Upper lobe of right lung (tissue), 1 donor: ENCODE measurements around the gene SNX20. TPM values are rescaled to one million over a fixed set of nuclear protein-coding genes. Genes with fewer than 3 reads are reported as not detected.

ENCODE experiments used
- ATAC-seq: fragments of 200-7000 bp; cut with Tn5 transposase; one replicate; pipeline ENCODE4 v1.9.1; 2020; ENCODE audit warnings: mild to moderate bottlenecking, moderate library complexity
- DNase-seq: peaks from one replicate; pipeline ENCODE4 v3.0.0-alpha.2; 2020
- H3K27ac ChIP-seq: fragments of 200-600 bp; one replicate; pipeline ENCODE4 v1.8.0; 2022
- H3K27me3 ChIP-seq: fragments of 200-600 bp; one replicate; pipeline ENCODE4 v1.8.0; 2022; ENCODE audit warnings: mild to moderate bottlenecking
- H3K36me3 ChIP-seq: fragments of 200-600 bp; one replicate; pipeline ENCODE4 v1.8.0; 2022
- H3K4me1 ChIP-seq: fragments of 200-600 bp; one replicate; pipeline ENCODE4 v1.8.0; 2022
- H3K4me3 ChIP-seq: fragments of 200-600 bp; one replicate; pipeline ENCODE4 v1.8.0; 2022; ENCODE audit warnings: mild to moderate bottlenecking
- H3K9me3 ChIP-seq: fragments of 200-600 bp; one replicate; pipeline ENCODE4 v1.8.0; 2022
- intact Hi-C: fragments of 100-400 bp; cut with DNase I; formaldehyde crosslinking; loops from one replicate; pipeline ENCODE4 v1.11.0; 2022
- total RNA-seq: library from RNA; stranded (reverse); fragmentation: NEBNext Ultra II Directional; extraction: Animal tissue kit (Norgen Biotek cat#: 25700); gene quantifications from one replicate; pipeline ENCODE4 v1.2.1, GENCODE V29; 2021
- TF ChIP-seq, protein P1 (sequence below): fragments of 200-600 bp; IDR thresholded peaks from one replicate; pipeline ENCODE4 v1.8.0; 2022; ENCODE audit warnings: antibody characterized with exemption
- donor health status: DM: no; HTN: yes; CAD: no; lungs with severe emphysema.

Gene SNX20
- total RNA-seq, 1 donor from 2014 or later: 9.2 TPM

DNA sequence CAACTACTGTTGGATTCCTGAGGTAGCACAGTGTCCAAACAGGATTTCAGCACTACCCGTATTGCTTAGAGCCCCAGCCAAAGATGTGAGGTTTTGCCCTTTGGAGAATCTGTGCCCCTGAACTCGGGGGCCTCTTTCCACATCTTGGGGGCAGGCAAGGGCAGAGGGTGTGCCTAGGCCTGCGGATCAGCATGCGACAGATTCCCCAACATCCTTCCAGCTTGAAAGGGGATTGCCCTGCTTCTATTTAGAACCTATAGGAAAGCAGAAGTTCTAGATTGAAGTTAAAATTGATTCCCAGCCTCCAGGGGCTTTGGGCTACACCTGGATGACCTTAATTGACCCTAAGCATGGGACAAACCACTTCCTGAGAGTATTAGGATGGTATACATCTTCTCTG is 31.8 kb upstream of the SNX20 start:
- TF ChIP-seq, protein P1, sequence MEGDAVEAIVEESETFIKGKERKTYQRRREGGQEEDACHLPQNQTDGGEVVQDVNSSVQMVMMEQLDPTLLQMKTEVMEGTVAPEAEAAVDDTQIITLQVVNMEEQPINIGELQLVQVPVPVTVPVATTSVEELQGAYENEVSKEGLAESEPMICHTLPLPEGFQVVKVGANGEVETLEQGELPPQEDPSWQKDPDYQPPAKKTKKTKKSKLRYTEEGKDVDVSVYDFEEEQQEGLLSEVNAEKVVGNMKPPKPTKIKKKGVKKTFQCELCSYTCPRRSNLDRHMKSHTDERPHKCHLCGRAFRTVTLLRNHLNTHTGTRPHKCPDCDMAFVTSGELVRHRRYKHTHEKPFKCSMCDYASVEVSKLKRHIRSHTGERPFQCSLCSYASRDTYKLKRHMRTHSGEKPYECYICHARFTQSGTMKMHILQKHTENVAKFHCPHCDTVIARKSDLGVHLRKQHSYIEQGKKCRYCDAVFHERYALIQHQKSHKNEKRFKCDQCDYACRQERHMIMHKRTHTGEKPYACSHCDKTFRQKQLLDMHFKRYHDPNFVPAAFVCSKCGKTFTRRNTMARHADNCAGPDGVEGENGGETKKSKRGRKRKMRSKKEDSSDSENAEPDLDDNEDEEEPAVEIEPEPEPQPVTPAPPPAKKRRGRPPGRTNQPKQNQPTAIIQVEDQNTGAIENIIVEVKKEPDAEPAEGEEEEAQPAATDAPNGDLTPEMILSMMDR: no peak
- peaks cover 27% of the 10 kb centered on the region for H3K4me1 ChIP-seq
- H3K9me3 ChIP-seq: no peaks in the 10 kb centered on the region
- no peak for ATAC-seq
- H3K36me3 ChIP-seq: no peaks in the 10 kb centered on the region
- no peak overlapping the region for H3K27ac ChIP-seq
- no peak overlapping the region for H3K4me3 ChIP-seq
- DNase-seq: no peak
- intact Hi-C loops: no loop called here
- no peaks in the 10 kb centered on the region for H3K27me3 ChIP-seq

DNA sequence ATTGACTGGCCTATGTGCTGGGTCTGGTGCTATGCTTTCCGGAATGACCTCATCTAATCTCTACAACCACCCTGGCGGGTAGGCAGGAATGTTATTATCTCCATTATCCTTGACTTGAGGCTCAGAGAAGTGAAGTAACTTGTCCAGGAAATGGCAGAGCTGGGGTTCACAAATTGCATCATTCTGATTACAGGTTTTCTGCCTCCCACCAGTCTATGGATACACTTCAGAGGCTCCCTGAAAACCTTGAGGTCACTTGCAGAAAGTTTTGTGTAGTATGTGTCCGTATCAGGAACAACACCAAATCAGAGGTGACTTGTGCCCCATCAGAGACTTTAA is 31.4 kb upstream of the SNX20 start:
- Histone ChIP-seq H3K27ac (no peak overlapping the region), H3K4me3 (no peak overlapping the region), H3K36me3 (no peaks in the 10 kb centered on the region), H3K4me1 (peaks cover 27% of the 10 kb centered on the region), H3K9me3 (no peaks in the 10 kb centered on the region), H3K27me3 (no peaks in the 10 kb centered on the region)
- intact Hi-C loops: no loop called here
- TF ChIP-seq, protein P1: no peak
- ATAC-seq (no peak), DNase-seq (no peak)

DNA sequence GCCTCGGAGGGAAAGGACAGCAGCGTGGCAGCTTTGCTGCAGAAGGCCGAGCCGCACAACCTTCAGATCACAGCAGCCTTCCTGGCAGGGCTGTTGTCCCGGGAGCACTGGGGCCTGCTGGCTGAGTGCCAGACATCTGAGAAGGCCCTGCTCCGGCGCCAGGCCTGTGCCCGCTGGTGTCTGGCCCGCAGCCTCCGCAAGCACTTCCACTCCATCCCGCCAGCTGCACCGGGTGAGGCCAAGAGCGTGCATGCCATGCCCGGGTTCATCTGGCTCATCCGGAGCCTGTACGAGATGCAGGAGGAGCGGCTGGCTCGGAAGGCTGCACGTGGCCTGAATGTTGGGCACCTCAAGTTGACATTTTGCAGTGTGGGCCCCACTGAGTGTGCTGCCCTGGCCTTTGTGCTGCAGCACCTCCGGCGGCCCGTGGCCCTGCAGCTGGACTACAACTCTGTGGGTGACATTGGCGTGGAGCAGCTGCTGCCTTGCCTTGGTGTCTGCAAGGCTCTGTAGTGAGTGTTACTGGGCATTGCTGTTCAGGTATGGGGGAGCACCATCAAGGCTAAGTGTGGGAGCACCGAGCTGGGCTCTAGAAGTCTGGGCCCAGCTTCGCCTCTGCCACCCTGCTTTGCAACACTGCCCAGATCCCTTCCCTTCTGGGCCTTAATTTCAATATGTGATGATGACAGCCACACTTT is 30.9 kb upstream of the SNX20 start:
- no peak overlapping the region for H3K4me3 ChIP-seq
- ATAC-seq: no peak
- no peak for DNase-seq
- intact Hi-C loops: no loop called here
- no peak overlapping the region for H3K27ac ChIP-seq
- no peaks in the 10 kb centered on the region for H3K9me3 ChIP-seq
- H3K36me3 ChIP-seq: no peaks in the 10 kb centered on the region
- no peaks in the 10 kb centered on the region for H3K27me3 ChIP-seq
- TF ChIP-seq, protein P1: no peak
- H3K4me1 ChIP-seq: peaks cover 27% of the 10 kb centered on the region

DNA sequence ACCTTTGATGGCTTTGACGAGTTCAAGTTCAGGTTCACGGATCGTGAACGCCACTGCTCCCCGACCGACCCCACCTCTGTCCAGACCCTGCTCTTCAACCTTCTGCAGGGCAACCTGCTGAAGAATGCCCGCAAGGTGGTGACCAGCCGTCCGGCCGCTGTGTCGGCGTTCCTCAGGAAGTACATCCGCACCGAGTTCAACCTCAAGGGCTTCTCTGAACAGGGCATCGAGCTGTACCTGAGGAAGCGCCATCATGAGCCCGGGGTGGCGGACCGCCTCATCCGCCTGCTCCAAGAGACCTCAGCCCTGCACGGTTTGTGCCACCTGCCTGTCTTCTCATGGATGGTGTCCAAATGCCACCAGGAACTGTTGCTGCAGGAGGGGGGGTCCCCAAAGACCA is 29.9 kb upstream of the SNX20 start:
- Histone ChIP-seq H3K27me3 (no peaks in the 10 kb centered on the region), H3K36me3 (no peaks in the 10 kb centered on the region), H3K4me1 (peaks cover 27% of the 10 kb centered on the region), H3K9me3 (no peaks in the 10 kb centered on the region), H3K27ac (no peak overlapping the region), H3K4me3 (no peak overlapping the region)
- TF ChIP-seq, protein P1: no peak
- DNase-seq (no peak), ATAC-seq (no peak)
- intact Hi-C loops: no loop called here

DNA sequence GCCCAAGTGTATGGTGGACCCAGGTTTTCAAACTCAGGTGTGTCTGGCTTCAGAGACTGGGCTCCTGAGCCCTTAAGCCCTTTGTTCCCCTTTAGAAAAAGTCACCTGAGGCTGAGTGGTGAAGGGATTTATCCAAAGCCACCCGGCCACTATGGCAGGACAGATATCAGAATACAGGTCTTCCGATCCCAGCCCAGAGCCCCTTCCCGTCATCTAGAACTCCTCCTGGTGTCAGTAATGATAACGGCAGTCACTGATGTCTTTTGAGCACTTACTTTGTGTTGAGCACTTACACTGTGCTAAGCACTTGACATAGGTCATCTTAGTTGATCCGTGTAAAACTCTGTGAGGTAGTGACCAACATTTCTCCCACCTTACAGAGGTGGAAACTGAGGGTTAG is 28.9 kb upstream of the SNX20 start:
- Histone ChIP-seq H3K27ac (no peak overlapping the region), H3K9me3 (no peaks in the 10 kb centered on the region), H3K4me3 (no peak overlapping the region), H3K4me1 (peaks cover 27% of the 10 kb centered on the region), H3K36me3 (no peaks in the 10 kb centered on the region), H3K27me3 (no peaks in the 10 kb centered on the region)
- TF ChIP-seq, protein P1: no peak
- intact Hi-C loops: no loop called here
- DNase-seq (no peak), ATAC-seq (no peak)
